T-cell (primary cell): ENCODE measurements around the gene SMARCA4. TPM values are rescaled to one million over a fixed set of nuclear protein-coding genes. Genes with fewer than 3 reads are reported as not detected.

Source experiments
- ATAC-seq, 4 experiments: fragments of 200-7000 bp in 3 of 4; fragments of 150-1000 bp in 1 of 4; cut with Tn5 transposase; replicated peaks in 1 of 4; 1 replicate in 3 of 4; 2 replicates in 1 of 4; pipeline ENCODE4 v1.10.0; 2021; ENCODE audit warnings: moderate library complexity in 3 of 4, mild to moderate bottlenecking in 2 of 4, moderate number of reproducible peaks in 1 of 4
- CTCF ChIA-PET, 2 donors: fragments of 300-600 bp; sonication (Branson Sonifier 250); formaldehyde crosslinking; loops; one replicate each; lab custom pipeline; 2022; ENCODE audit warnings: antibody characterized with exemption in 2 of 2; lab: Charles Lee
- POLR2A ChIA-PET, 2 donors: fragments of 300-600 bp; sonication (Branson Sonifier 250); formaldehyde crosslinking; loops; one replicate each; lab custom pipeline; 2022; ENCODE audit warnings: antibody characterized with exemption in 2 of 2; lab: Charles Lee
- DNase-seq, 35 experiments: peaks; one replicate each; pipeline versions ENCODE4 v3.0.0 to v3.0.0-alpha.2; 2013 to 2023
- H3K27ac ChIP-seq: one replicate; pipeline ENCODE4 v1.5.1; 2013; ENCODE audit warnings: low read length
- H3K27me3 ChIP-seq, 2 experiments: replicated peaks in 1 of 2; 1 replicate in 1 of 2; 2 replicates in 1 of 2; pipeline versions ENCODE4 v1.6.1 to v1.7.0; 2013; ENCODE audit warnings: low read length in 1 of 2, mixed read lengths in 1 of 2; ENCODE audit not compliant: control insufficient read depth in 2 of 2, insufficient read depth in 2 of 2; ENCODE audit errors: extremely low read depth in 1 of 2
- H3K36me3 ChIP-seq, 2 donors: 1 replicate in 1 of 2; 2 replicates in 1 of 2; pipeline versions ENCODE4 v1.6.1 to v1.7.0; 2013; ENCODE audit warnings: low read length in 1 of 2; ENCODE audit not compliant: control insufficient read depth in 2 of 2, insufficient read depth in 1 of 2; ENCODE audit errors: extremely low read depth in 1 of 2
- H3K4me1 ChIP-seq, 2 experiments: 1 replicate in 1 of 2; 2 replicates in 1 of 2; pipeline versions ENCODE4 v1.6.1 to v1.7.0; 2013; ENCODE audit warnings: low read length in 2 of 2, mixed read lengths in 1 of 2; ENCODE audit not compliant: insufficient read depth in 2 of 2, control insufficient read depth in 1 of 2; ENCODE audit errors: extremely low read depth in 1 of 2
- H3K4me3 ChIP-seq, 2 donors: 1 replicate in 1 of 2; 2 replicates in 1 of 2; pipeline versions ENCODE4 v1.5.1 to v1.7.0; 2013; ENCODE audit warnings: mild to moderate bottlenecking in 2 of 2, low read length in 1 of 2, moderate library complexity in 1 of 2; ENCODE audit not compliant: control insufficient read depth in 1 of 2; ENCODE audit errors: extremely low read depth in 1 of 2
- H3K9me3 ChIP-seq: 2 replicates; pipeline ENCODE4 v1.7.0; 2013
- H3K27ac Mint-ChIP-seq, 2 donors: one replicate each; pipeline ENCODE4 v1.8.0; 2020 to 2021; ENCODE audit warnings: mild to moderate bottlenecking in 2 of 2, mixed read lengths in 2 of 2
- H3K27me3 Mint-ChIP-seq, 2 donors: one replicate each; pipeline ENCODE4 v1.8.0; 2021 to 2022; ENCODE audit warnings: mixed read lengths in 2 of 2
- H3K36me3 Mint-ChIP-seq: one replicate; pipeline ENCODE4 v1.8.0; 2021; ENCODE audit warnings: mixed read lengths
- H3K4me1 Mint-ChIP-seq, 3 donors: one replicate each; pipeline ENCODE4 v1.8.0; 2020 to 2022; ENCODE audit warnings: mixed read lengths in 3 of 3, mild to moderate bottlenecking in 1 of 3
- H3K4me3 Mint-ChIP-seq, 3 donors: one replicate each; pipeline ENCODE4 v1.8.0; 2020 to 2022; ENCODE audit warnings: mild to moderate bottlenecking in 3 of 3, mixed read lengths in 3 of 3, moderate library complexity in 3 of 3
- H3K9me3 Mint-ChIP-seq, 3 donors: one replicate each; pipeline ENCODE4 v1.8.0; 2020 to 2022; ENCODE audit warnings: mixed read lengths in 3 of 3
- WGBS: methylation state at CpG from one replicate; pipeline ENCODE4 v1.1.5; 2013; ENCODE audit warnings: missing lambda C conversion rate; ENCODE audit not compliant: insufficient coverage; 5-methylcytosine and 5-hydroxymethylcytosine counted together
- total RNA-seq, 35 experiments: library from RNA in 6 of 35; stranded (reverse) in 6 of 35; fragments of 120-200 nt in 1 of 35; gene quantifications; one replicate each; pipeline versions ENCODE4 v1.2.1 to v1.2.4 and lab custom pipeline; 2013 to 2026

The SMARCA4 gene
- total RNA-seq, 5 donors from 2014 or later (not counting 1 experiment from before 2014, with no cell fraction given) = 93.4 to 114 (median 109) TPM

DNA sequence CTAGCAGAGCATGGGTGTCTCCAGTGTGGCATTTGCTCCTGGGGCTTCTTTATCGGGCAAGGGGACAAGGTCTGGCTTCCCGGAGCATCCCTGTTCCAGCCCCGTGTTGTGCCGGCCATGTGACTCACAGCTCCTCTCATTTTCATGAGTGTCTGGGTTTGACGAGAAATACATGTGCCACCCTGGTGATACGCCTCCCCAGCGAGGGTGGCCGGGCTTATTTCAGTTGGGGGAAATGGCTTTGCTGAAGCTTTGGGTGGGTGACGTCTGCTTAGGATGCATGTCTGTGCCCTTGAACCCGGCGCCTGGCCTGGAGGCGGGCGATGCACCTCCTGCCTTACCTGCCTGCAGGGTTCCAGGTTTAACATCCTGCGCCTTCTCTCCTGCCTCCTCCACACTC is 66.6 kb downstream of the SMARCA4 start:
- POLR2A ChIA-PET = interaction anchor here in 1 of 2 donors (0.6 kb wide), 1 partner anchor 257 kb away, joined by 7 read pairs; no protein-coding TSS in a partner anchor
- Mint-ChIP-seq H3K9me3 (no peaks in the 10 kb centered on the region), H3K27me3 (no peaks in the 10 kb centered on the region), H3K4me3 (no peak overlapping the region), H3K36me3 (peaks cover 40% of the 10 kb centered on the region), H3K27ac (peak overlapping the region in 1 of 2 donors; percentile 16), H3K4me1 (no peaks in the 10 kb centered on the region)
- Histone ChIP-seq H3K27ac (no peak overlapping the region), H3K9me3 (no peaks in the 10 kb centered on the region), H3K4me1 (no peaks in the 10 kb centered on the region), H3K4me3 (no peak overlapping the region), H3K27me3 (no peaks in the 10 kb centered on the region), H3K36me3 (peaks cover 37 to 87% of the 10 kb centered on the region in 2 donors)
- 97% methylated on average over 13 of the region's 14 CpGs for WGBS
- no peak for DNase-seq
- ATAC-seq = no peak
- CTCF ChIA-PET = no interaction called here

DNA sequence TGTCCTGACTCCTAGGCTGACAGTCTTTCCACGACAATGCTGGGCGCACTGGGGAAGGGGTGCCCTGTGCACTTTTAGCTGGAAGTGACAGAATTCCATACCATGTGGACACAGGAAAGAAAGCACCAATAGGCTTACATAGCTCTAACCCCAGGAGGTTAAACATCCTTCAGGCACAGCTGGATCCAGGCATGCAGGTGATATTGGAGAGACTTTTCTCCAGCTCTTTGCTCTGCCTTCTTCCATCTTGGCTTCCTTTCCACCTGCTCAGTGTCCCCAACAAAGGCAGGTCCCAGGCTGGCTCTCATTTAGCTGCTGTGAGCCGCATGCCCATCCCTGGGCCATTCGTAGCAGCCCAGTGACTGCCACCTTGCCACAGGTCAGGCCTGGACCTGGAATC is 67.3 kb downstream of the SMARCA4 start:
- H3K36me3 Mint-ChIP-seq = peaks cover 38% of the 10 kb centered on the region

DNA sequence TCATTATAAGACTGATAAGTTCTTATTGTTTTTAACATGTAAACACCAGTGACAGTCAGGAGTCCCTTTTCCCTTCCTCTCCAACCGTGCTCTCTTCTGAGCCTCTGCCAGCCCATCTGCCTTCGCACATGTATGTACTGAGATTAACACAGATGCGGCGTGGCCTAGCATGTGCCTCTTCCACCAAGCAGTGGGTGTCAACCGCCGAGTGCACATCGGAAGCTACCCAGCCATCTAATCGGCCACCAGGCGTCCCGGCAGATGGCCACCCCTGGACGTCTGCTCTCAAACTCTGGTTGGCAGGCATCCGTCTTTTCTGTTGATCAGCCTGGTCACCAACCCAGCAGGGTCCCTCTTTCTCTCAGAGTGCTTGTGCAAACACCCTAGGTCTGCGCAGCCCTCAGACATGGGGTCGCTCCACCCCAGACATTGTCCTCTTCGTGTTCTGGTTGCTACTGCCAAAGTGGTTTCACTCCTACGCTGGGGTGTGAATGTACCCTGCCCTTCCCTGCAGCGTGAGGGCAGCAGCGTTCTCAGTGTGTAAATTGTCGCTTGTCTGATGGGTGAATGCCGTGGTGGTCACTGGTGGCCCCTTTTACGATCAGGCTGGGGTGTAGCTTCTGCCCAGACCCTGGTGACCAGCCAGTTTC is 70.7 kb downstream of the SMARCA4 start:
- Histone ChIP-seq H3K4me1 (peaks cover 0 to 10% of the 10 kb centered on the region in 2 experiments), H3K27me3 (no peaks in the 10 kb centered on the region), H3K9me3 (no peaks in the 10 kb centered on the region), H3K27ac (no peak overlapping the region), H3K4me3 (no peak overlapping the region), H3K36me3 (peaks cover 47 to 82% of the 10 kb centered on the region in 2 donors)
- H3K4me1 Mint-ChIP-seq = peaks cover 6 to 7% (median 6%) of the 10 kb centered on the region in 3 donors
- no peak overlapping the region for H3K4me3 Mint-ChIP-seq
- ChIA-PET CTCF (no interaction called here), POLR2A (no interaction called here)
- no peak overlapping the region for H3K27ac Mint-ChIP-seq
- DNase-seq (no peak), ATAC-seq (no peak)
- H3K27me3 Mint-ChIP-seq = no peaks in the 10 kb centered on the region
- no peaks in the 10 kb centered on the region for H3K9me3 Mint-ChIP-seq
- H3K36me3 Mint-ChIP-seq = peaks cover 51% of the 10 kb centered on the region
- 98% methylated on average over 20 of the region's 21 CpGs for WGBS

More for the DNA sequence above, 67.3 kb downstream of the SMARCA4 start:
- H3K4me3 ChIP-seq = no peak overlapping the region
- no peaks in the 10 kb centered on the region for H3K9me3 Mint-ChIP-seq
- H3K4me3 Mint-ChIP-seq = no peak overlapping the region
- H3K36me3 ChIP-seq = peaks cover 35 to 80% of the 10 kb centered on the region in 2 donors
- H3K27ac ChIP-seq = no peak overlapping the region
- 100% methylated on average over 4 of the region's 4 CpGs for WGBS
- no peaks in the 10 kb centered on the region for H3K27me3 ChIP-seq
- H3K27ac Mint-ChIP-seq = no peak overlapping the region
- no peak for DNase-seq
- CTCF ChIA-PET = no interaction called here
- no peaks in the 10 kb centered on the region for H3K9me3 ChIP-seq
- POLR2A ChIA-PET = no interaction called here
- H3K27me3 Mint-ChIP-seq = no peaks in the 10 kb centered on the region
- ATAC-seq = no peak
- no peaks in the 10 kb centered on the region for H3K4me1 ChIP-seq
- no peaks in the 10 kb centered on the region for H3K4me1 Mint-ChIP-seq

DNA sequence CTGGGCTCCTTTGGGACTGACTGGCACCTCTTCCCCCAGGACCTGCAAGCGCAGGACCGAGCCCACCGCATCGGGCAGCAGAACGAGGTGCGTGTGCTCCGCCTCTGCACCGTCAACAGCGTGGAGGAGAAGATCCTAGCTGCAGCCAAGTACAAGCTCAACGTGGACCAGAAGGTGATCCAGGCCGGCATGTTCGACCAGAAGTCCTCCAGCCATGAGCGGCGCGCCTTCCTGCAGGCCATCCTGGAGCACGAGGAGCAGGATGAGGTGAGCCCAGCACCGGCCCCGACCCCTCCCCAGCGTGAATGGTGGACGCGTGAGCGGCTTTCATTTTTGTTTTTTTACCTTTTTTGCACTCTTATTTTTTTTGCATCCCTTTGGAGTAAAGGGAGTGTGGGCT is 72.4 kb downstream of the SMARCA4 start:
- no peak overlapping the region for H3K27ac Mint-ChIP-seq
- no peak overlapping the region for H3K4me3 ChIP-seq
- peaks cover 46 to 82% of the 10 kb centered on the region in 2 donors for H3K36me3 ChIP-seq
- DNase-seq (no peak), ATAC-seq (no peak)
- 85% methylated on average over 19 of the region's 22 CpGs for WGBS
- H3K27me3 Mint-ChIP-seq = no peaks in the 10 kb centered on the region
- H3K27me3 ChIP-seq = no peaks in the 10 kb centered on the region
- peaks cover 6 to 7% (median 6%) of the 10 kb centered on the region in 3 donors for H3K4me1 Mint-ChIP-seq
- POLR2A ChIA-PET = no interaction called here
- peaks cover 57% of the 10 kb centered on the region for H3K36me3 Mint-ChIP-seq
- no peak overlapping the region for H3K27ac ChIP-seq
- no peaks in the 10 kb centered on the region for H3K9me3 ChIP-seq
- no peaks in the 10 kb centered on the region for H3K9me3 Mint-ChIP-seq
- H3K4me3 Mint-ChIP-seq = no peak overlapping the region
- H3K4me1 ChIP-seq = peaks cover 0 to 10% of the 10 kb centered on the region in 2 experiments
- CTCF ChIA-PET = no interaction called here

DNA sequence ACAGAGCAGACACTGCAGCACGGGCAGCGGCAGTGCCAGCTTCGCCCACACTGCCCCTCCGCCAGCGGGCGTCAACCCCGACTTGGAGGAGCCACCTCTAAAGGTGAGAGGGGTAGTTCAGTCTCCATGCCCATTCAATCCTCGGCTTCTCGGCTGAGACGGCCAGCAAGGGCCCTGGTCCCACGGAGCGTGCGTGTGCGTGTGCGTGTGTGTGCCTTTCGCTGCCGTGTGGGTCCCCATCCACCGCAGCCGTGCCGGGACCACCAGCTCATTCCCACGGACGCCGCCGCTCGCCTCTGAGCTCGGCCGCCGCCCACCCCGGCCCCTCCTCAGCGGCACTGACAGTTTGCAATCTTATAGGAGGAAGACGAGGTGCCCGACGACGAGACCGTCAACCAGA is 72.9 kb downstream of the SMARCA4 start:
- peaks cover 6 to 7% (median 6%) of the 10 kb centered on the region in 3 donors for H3K4me1 Mint-ChIP-seq
- Histone ChIP-seq H3K9me3 (no peaks in the 10 kb centered on the region), H3K27ac (no peak overlapping the region), H3K4me3 (no peak overlapping the region), H3K4me1 (peaks cover 0 to 10% of the 10 kb centered on the region in 2 experiments), H3K27me3 (no peaks in the 10 kb centered on the region), H3K36me3 (peaks cover 43 to 82% of the 10 kb centered on the region in 2 donors)
- peaks cover 61% of the 10 kb centered on the region for H3K36me3 Mint-ChIP-seq
- no peak overlapping the region for H3K27ac Mint-ChIP-seq
- ATAC-seq = no peak
- no peak for DNase-seq
- no peaks in the 10 kb centered on the region for H3K27me3 Mint-ChIP-seq
- no peaks in the 10 kb centered on the region for H3K9me3 Mint-ChIP-seq
- POLR2A ChIA-PET = no interaction called here
- 97% methylated on average over 28 of the region's 35 CpGs for WGBS
- CTCF ChIA-PET = interaction anchor here (0.9 to 1.3 kb wide), 2 partner anchors 11 to 15 kb away, joined by 3 read pairs; no protein-coding TSS in a partner anchor
- no peak overlapping the region for H3K4me3 Mint-ChIP-seq

DNA sequence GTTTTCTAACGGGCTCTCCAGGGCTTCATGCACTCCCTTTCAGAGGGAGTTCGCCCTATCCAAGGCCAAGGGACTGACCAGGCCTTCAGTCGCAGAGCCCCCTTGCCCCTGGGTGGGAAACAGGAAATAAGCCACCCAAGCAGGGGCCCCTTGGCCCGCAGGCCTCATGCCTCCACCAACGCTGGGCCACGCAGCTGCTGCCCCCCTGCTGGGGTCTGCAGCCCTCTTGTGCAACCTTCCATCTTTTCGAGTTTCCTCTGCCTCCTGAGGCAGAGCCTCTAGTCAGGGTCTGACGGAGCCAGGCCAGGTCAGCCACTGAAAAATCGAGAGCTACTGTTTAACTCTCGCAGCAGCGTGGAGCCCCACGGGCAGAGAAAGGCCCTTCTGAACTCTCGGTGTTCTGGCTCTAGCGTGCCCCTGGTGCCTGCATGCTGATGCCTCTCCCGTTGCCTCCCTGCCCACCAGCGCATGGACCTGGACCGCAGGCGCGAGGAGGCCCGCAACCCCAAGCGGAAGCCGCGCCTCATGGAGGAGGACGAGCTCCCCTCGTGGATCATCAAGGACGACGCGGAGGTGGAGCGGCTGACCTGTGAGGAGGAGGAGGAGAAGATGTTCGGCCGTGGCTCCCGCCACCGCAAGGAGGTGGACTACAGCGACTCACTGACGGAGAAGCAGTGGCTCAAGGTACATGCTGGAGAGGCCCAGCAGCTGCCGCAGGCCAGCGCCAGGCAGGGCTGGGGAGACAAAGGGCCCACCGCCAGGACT is 73.8 kb downstream of the SMARCA4 start:
- CTCF ChIA-PET = interaction anchor here (0.5 to 2.5 kb wide), 6 partner anchors 10 to 92 kb away, joined by 3 to 26 read pairs (median 3); no protein-coding TSS in a partner anchor
- Mint-ChIP-seq H3K4me1 (peaks cover 6 to 7% (median 6%) of the 10 kb centered on the region in 3 donors), H3K9me3 (no peaks in the 10 kb centered on the region), H3K4me3 (no peak overlapping the region), H3K36me3 (peaks cover 64% of the 10 kb centered on the region), H3K27me3 (no peaks in the 10 kb centered on the region), H3K27ac (no peak overlapping the region)
- POLR2A ChIA-PET = no interaction called here
- DNase-seq = no peak
- peaks cover 0 to 10% of the 10 kb centered on the region in 2 experiments for H3K4me1 ChIP-seq
- H3K36me3 ChIP-seq = peaks cover 43 to 78% of the 10 kb centered on the region in 2 donors
- no peak overlapping the region for H3K4me3 ChIP-seq
- H3K9me3 ChIP-seq = no peaks in the 10 kb centered on the region
- H3K27ac ChIP-seq = no peak overlapping the region
- no peak for ATAC-seq
- H3K27me3 ChIP-seq = no peaks in the 10 kb centered on the region
- WGBS = 96% methylated on average over 30 of the region's 38 CpGs
